ENCODE measurements around the gene CDH4. TPM values are rescaled to one million over a fixed set of nuclear protein-coding genes. Genes with fewer than 3 reads are reported as not detected.
A peak's percentile ranks its signal among the peaks of the same experiment; 100 is the strongest.

CDH4 gene
- total and polyA plus RNA-seq, 5 donors from 2014 or later, result 0.07 to 0.69 (median 0.49) TPM; not detected in 1

- Histone ChIP-seq H3K36me3 (ENCODE audit: control insufficient read depth, insufficient read depth, low read length) (no peaks in the 10 kb centered on the region), H3K27ac (ENCODE audit: insufficient read depth, low read length, poor library complexity, severe bottlenecking) (no peak overlapping the region), H3K27me3 (ENCODE audit: control insufficient read depth, insufficient read depth, low read length) (no peaks in the 10 kb centered on the region), H3K9me3 (ENCODE audit: control insufficient read depth in 2 of 2, low read length in 2 of 2) (no peaks in the 10 kb centered on the region), H3K4me3 (ENCODE audit: low read depth, low read length) (no peak overlapping the region), H3K4me1 (ENCODE audit: control insufficient read depth, insufficient read depth, low read length, poor library complexity, severe bottlenecking) (no peaks in the 10 kb centered on the region)
- no peak for ATAC-seq (ENCODE audit: low read depth in 2 of 2)
- no peaks in the 10 kb centered on the region for H3K27me3 Mint-ChIP-seq
- no peak for DNase-seq
- H3K4me1 Mint-ChIP-seq, result no peaks in the 10 kb centered on the region
- H3K27ac Mint-ChIP-seq, result no peak overlapping the region
- no peaks in the 10 kb centered on the region for H3K9me3 Mint-ChIP-seq
- H3K4me3 Mint-ChIP-seq, result no peak overlapping the region
- H3K36me3 Mint-ChIP-seq, result no peaks in the 10 kb centered on the region
Measured at GRCh38 chr20:61696181-61696735, 444.2 kb downstream of the CDH4 start.

- Mint-ChIP-seq H3K9me3 (no peaks in the 10 kb centered on the region), H3K27ac (no peak overlapping the region), H3K36me3 (no peaks in the 10 kb centered on the region), H3K4me1 (no peaks in the 10 kb centered on the region), H3K4me3 (no peak overlapping the region), H3K27me3 (no peaks in the 10 kb centered on the region)
- Histone ChIP-seq H3K27ac (ENCODE audit: insufficient read depth, low read length, poor library complexity, severe bottlenecking) (no peak overlapping the region), H3K9me3 (ENCODE audit: control insufficient read depth in 2 of 2, low read length in 2 of 2) (no peaks in the 10 kb centered on the region), H3K4me1 (ENCODE audit: control insufficient read depth, insufficient read depth, low read length, poor library complexity, severe bottlenecking) (no peaks in the 10 kb centered on the region), H3K36me3 (ENCODE audit: control insufficient read depth, insufficient read depth, low read length) (no peaks in the 10 kb centered on the region), H3K4me3 (ENCODE audit: low read depth, low read length) (no peak overlapping the region), H3K27me3 (ENCODE audit: control insufficient read depth, insufficient read depth, low read length) (no peaks in the 10 kb centered on the region)
- DNase-seq (no peak), ATAC-seq (ENCODE audit: low read depth in 2 of 2) (no peak)
Measured at GRCh38 chr20:61697666-61698597, 445.9 kb downstream of the CDH4 start.

GRCh38 chr20:61698598-61699494, 446.8 kb downstream of the CDH4 start:
- H3K4me3 Mint-ChIP-seq, result no peak overlapping the region
- Histone ChIP-seq H3K36me3 (ENCODE audit: control insufficient read depth, insufficient read depth, low read length) (no peaks in the 10 kb centered on the region), H3K27me3 (ENCODE audit: control insufficient read depth, insufficient read depth, low read length) (no peaks in the 10 kb centered on the region), H3K27ac (ENCODE audit: insufficient read depth, low read length, poor library complexity, severe bottlenecking) (no peak overlapping the region), H3K4me3 (ENCODE audit: low read depth, low read length) (no peak overlapping the region), H3K4me1 (ENCODE audit: control insufficient read depth, insufficient read depth, low read length, poor library complexity, severe bottlenecking) (no peaks in the 10 kb centered on the region), H3K9me3 (ENCODE audit: control insufficient read depth in 2 of 2, low read length in 2 of 2) (no peaks in the 10 kb centered on the region)
- no peak overlapping the region for H3K27ac Mint-ChIP-seq
- no peaks in the 10 kb centered on the region for H3K27me3 Mint-ChIP-seq
- no peaks in the 10 kb centered on the region for H3K36me3 Mint-ChIP-seq
- H3K4me1 Mint-ChIP-seq, result no peaks in the 10 kb centered on the region
- H3K9me3 Mint-ChIP-seq, result no peaks in the 10 kb centered on the region
- DNase-seq (no peak), ATAC-seq (ENCODE audit: low read depth in 2 of 2) (no peak)

- H3K9me3 Mint-ChIP-seq, result no peaks in the 10 kb centered on the region
- H3K27me3 Mint-ChIP-seq, result no peaks in the 10 kb centered on the region
- H3K9me3 ChIP-seq (ENCODE audit: control insufficient read depth in 2 of 2, low read length in 2 of 2), result no peaks in the 10 kb centered on the region
- DNase-seq, result no peak
- H3K4me1 ChIP-seq (ENCODE audit: control insufficient read depth, insufficient read depth, low read length, poor library complexity, severe bottlenecking), result no peaks in the 10 kb centered on the region
- H3K4me1 Mint-ChIP-seq, result no peaks in the 10 kb centered on the region
- H3K4me3 Mint-ChIP-seq, result no peak overlapping the region
- H3K27ac Mint-ChIP-seq, result peak overlapping the region in 1 of 3 donors; percentile 56
- no peak for ATAC-seq (ENCODE audit: low read depth in 2 of 2)
- no peak overlapping the region for H3K27ac ChIP-seq (ENCODE audit: insufficient read depth, low read length, poor library complexity, severe bottlenecking)
- H3K27me3 ChIP-seq (ENCODE audit: control insufficient read depth, insufficient read depth, low read length), result no peaks in the 10 kb centered on the region
- H3K4me3 ChIP-seq (ENCODE audit: low read depth, low read length), result no peak overlapping the region
- H3K36me3 Mint-ChIP-seq, result no peaks in the 10 kb centered on the region
- H3K36me3 ChIP-seq (ENCODE audit: control insufficient read depth, insufficient read depth, low read length), result no peaks in the 10 kb centered on the region
Measured at GRCh38 chr20:61699495-61700374, 447.7 kb downstream of the CDH4 start.

- Mint-ChIP-seq H3K27me3 (no peaks in the 10 kb centered on the region), H3K9me3 (no peaks in the 10 kb centered on the region), H3K4me1 (no peaks in the 10 kb centered on the region), H3K36me3 (no peaks in the 10 kb centered on the region), H3K27ac (no peak overlapping the region), H3K4me3 (no peak overlapping the region)
- Histone ChIP-seq H3K27ac (ENCODE audit: insufficient read depth, low read length, poor library complexity, severe bottlenecking) (no peak overlapping the region), H3K4me1 (ENCODE audit: control insufficient read depth, insufficient read depth, low read length, poor library complexity, severe bottlenecking) (no peaks in the 10 kb centered on the region), H3K36me3 (ENCODE audit: control insufficient read depth, insufficient read depth, low read length) (no peaks in the 10 kb centered on the region), H3K4me3 (ENCODE audit: low read depth, low read length) (no peak overlapping the region), H3K27me3 (ENCODE audit: control insufficient read depth, insufficient read depth, low read length) (no peaks in the 10 kb centered on the region), H3K9me3 (ENCODE audit: control insufficient read depth in 2 of 2, low read length in 2 of 2) (no peaks in the 10 kb centered on the region)
- ATAC-seq (ENCODE audit: low read depth in 2 of 2) (no peak), DNase-seq (no peak)
Measured at GRCh38 chr20:61700595-61701140, 448.6 kb downstream of the CDH4 start.

- H3K9me3 Mint-ChIP-seq, result peaks cover 0 to 1% (median 0%) of the 10 kb centered on the region in 7 donors
- DNase-seq (no peak), ATAC-seq (ENCODE audit: low read depth in 2 of 2) (no peak)
- H3K4me1 Mint-ChIP-seq, result no peaks in the 10 kb centered on the region
- H3K36me3 Mint-ChIP-seq, result no peaks in the 10 kb centered on the region
- no peak overlapping the region for H3K27ac ChIP-seq (ENCODE audit: insufficient read depth, low read length, poor library complexity, severe bottlenecking)
- H3K27me3 Mint-ChIP-seq, result no peaks in the 10 kb centered on the region
- no peak overlapping the region for H3K4me3 ChIP-seq (ENCODE audit: low read depth, low read length)
- no peaks in the 10 kb centered on the region for H3K27me3 ChIP-seq (ENCODE audit: control insufficient read depth, insufficient read depth, low read length)
- H3K4me1 ChIP-seq (ENCODE audit: control insufficient read depth, insufficient read depth, low read length, poor library complexity, severe bottlenecking), result no peaks in the 10 kb centered on the region
- no peak overlapping the region for H3K27ac Mint-ChIP-seq
- H3K36me3 ChIP-seq (ENCODE audit: control insufficient read depth, insufficient read depth, low read length), result no peaks in the 10 kb centered on the region
- no peaks in the 10 kb centered on the region for H3K9me3 ChIP-seq (ENCODE audit: control insufficient read depth in 2 of 2, low read length in 2 of 2)
- H3K4me3 Mint-ChIP-seq, result no peak overlapping the region
Measured at GRCh38 chr20:61701401-61701800, 449.3 kb downstream of the CDH4 start.

DNA sequence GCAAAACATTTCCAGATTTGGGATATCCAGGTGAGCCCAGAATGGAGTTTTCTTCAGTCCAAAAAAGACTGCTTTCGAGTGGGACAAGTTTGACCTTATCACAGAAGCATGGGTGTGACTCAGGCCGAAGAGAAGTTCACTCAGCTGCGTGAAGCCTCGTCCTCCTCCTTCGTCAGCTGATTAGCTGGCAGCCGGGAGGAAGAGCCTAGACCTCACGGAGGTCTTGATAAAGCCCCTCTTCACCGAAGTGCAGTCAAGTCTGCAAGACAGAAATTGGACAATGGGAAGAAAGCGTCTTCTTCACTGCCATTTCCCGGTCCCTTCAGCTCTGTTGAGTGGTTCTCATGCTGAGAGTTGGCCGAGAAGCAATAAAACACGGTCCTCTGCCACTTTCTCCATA, 449.7 kb downstream of the CDH4 start:
- Mint-ChIP-seq H3K4me1 (no peaks in the 10 kb centered on the region), H3K9me3 (peaks cover 0 to 2% (median 0%) of the 10 kb centered on the region in 7 donors), H3K4me3 (no peak overlapping the region), H3K27me3 (no peaks in the 10 kb centered on the region), H3K36me3 (no peaks in the 10 kb centered on the region), H3K27ac (no peak overlapping the region)
- Histone ChIP-seq H3K4me3 (ENCODE audit: low read depth, low read length) (no peak overlapping the region), H3K9me3 (ENCODE audit: control insufficient read depth in 2 of 2, low read length in 2 of 2) (no peaks in the 10 kb centered on the region), H3K36me3 (ENCODE audit: control insufficient read depth, insufficient read depth, low read length) (no peaks in the 10 kb centered on the region), H3K27ac (ENCODE audit: insufficient read depth, low read length, poor library complexity, severe bottlenecking) (no peak overlapping the region), H3K27me3 (ENCODE audit: control insufficient read depth, insufficient read depth, low read length) (no peaks in the 10 kb centered on the region), H3K4me1 (ENCODE audit: control insufficient read depth, insufficient read depth, low read length, poor library complexity, severe bottlenecking) (no peaks in the 10 kb centered on the region)
- ATAC-seq (ENCODE audit: low read depth in 2 of 2) (no peak), DNase-seq (no peak)

Measured in CD4-positive, CD25-positive, alpha-beta regulatory T cell (primary cell).